CD14-positive monocyte (primary cell): ENCODE data around the gene PIK3R6. TPM values are rescaled to one million over a fixed set of nuclear protein-coding genes. Genes with fewer than 3 reads are reported as not detected.
A peak's percentile ranks its signal among the peaks of the same experiment; 100 is the strongest.

Experiments used
- DNase-seq, 3 donors: peaks; one replicate each; pipeline ENCODE4 v3.0.0-alpha.2; 2011 to 2022
- H2AFZ ChIP-seq: 2 replicates; pipeline ENCODE4 v1.6.0; 2012; ENCODE audit warnings: mild to moderate bottlenecking, low read depth, low read length, inconsistent platforms; ENCODE audit not compliant: insufficient read depth, poor library complexity, severe bottlenecking
- H3K27ac ChIP-seq, 2 donors: 1 replicate in 1 of 2; 2 replicates in 1 of 2; pipeline ENCODE4 v1.5.1; 2012 to 2013; ENCODE audit warnings: low read length in 2 of 2, control low read depth in 1 of 2, inconsistent platforms in 1 of 2, low read depth in 1 of 2, mild to moderate bottlenecking in 1 of 2
- H3K27me3 ChIP-seq, 2 donors: one replicate each; pipeline versions ENCODE4 v1.6.0 to v1.6.1; 2011 to 2013; ENCODE audit warnings: low read length in 2 of 2; ENCODE audit not compliant: control insufficient read depth in 2 of 2, insufficient read depth in 2 of 2
- H3K36me3 ChIP-seq, 2 donors: replicated peaks in 1 of 2; 1 replicate in 1 of 2; 2 replicates in 1 of 2; pipeline versions ENCODE4 v1.5.1 to v1.6.1; 2012 to 2013; ENCODE audit warnings: low read length in 2 of 2, control low read depth in 1 of 2, inconsistent platforms in 1 of 2, mild to moderate bottlenecking in 1 of 2; ENCODE audit not compliant: insufficient read depth in 2 of 2, control insufficient read depth in 1 of 2
- H3K4me1 ChIP-seq, 2 donors: 1 replicate in 1 of 2; 2 replicates in 1 of 2; pipeline versions ENCODE4 v1.5.1 to v1.6.1; 2012 to 2013; ENCODE audit warnings: low read length in 2 of 2, control low read depth in 1 of 2, inconsistent platforms in 1 of 2, mild to moderate bottlenecking in 1 of 2, moderate library complexity in 1 of 2; ENCODE audit not compliant: insufficient read depth in 2 of 2, control insufficient read depth in 1 of 2
- H3K4me2 ChIP-seq: replicated peaks from 2 replicates; pipeline ENCODE3; 2012; ENCODE audit warnings: low read length, moderate library complexity, mild to moderate bottlenecking; ENCODE audit not compliant: poor library complexity, severe bottlenecking; ENCODE audit errors: extremely low read depth
- H3K4me3 ChIP-seq, 3 experiments: fragments of 200-600 bp in 1 of 3; sonication (generic) in 1 of 3; replicated peaks in 1 of 3; 1 replicate in 2 of 3; 2 replicates in 1 of 3; pipeline ENCODE4 v1.5.1; 2011 to 2013; ENCODE audit warnings: low read length in 3 of 3, mild to moderate bottlenecking in 3 of 3, control low read depth in 2 of 3, low read depth in 2 of 3, inconsistent platforms in 1 of 3, moderate library complexity in 1 of 3
- H3K79me2 ChIP-seq: 2 replicates; pipeline ENCODE4 v1.6.0; 2012; ENCODE audit warnings: mild to moderate bottlenecking, control low read depth, inconsistent platforms, low read length, moderate library complexity; ENCODE audit not compliant: insufficient read depth
- H3K9ac ChIP-seq: 2 replicates; pipeline ENCODE4 v1.6.0; 2017; ENCODE audit warnings: low read length, mild to moderate bottlenecking; ENCODE audit not compliant: insufficient read depth, poor library complexity, severe bottlenecking
- H3K9me3 ChIP-seq, 2 donors: replicated peaks in 1 of 2; 1 replicate in 1 of 2; 2 replicates in 1 of 2; pipeline versions ENCODE4 v1.5.1 to v1.6.1; 2012 to 2013; ENCODE audit warnings: low read length in 2 of 2, control low read depth in 1 of 2; ENCODE audit not compliant: control insufficient read depth in 1 of 2, insufficient read depth in 1 of 2
- H4K20me1 ChIP-seq: 2 replicates; pipeline ENCODE4 v1.6.0; 2012; ENCODE audit warnings: mild to moderate bottlenecking, low read length, control low read depth, moderate library complexity; ENCODE audit not compliant: insufficient read depth
- H3K27ac Mint-ChIP-seq, 7 donors: one replicate each; pipeline ENCODE4 v1.8.0; 2020; ENCODE audit warnings: mild to moderate bottlenecking in 7 of 7, mixed read lengths in 7 of 7, moderate library complexity in 6 of 7, inconsistent platforms in 2 of 7
- H3K27me3 Mint-ChIP-seq, 3 donors: one replicate each; pipeline ENCODE4 v1.8.0; 2021 to 2022; ENCODE audit warnings: low read depth in 3 of 3, mild to moderate bottlenecking in 3 of 3, mixed read lengths in 3 of 3, moderate library complexity in 3 of 3, inconsistent platforms in 1 of 3
- H3K36me3 Mint-ChIP-seq, 2 donors: one replicate each; pipeline ENCODE4 v1.8.0; 2020; ENCODE audit warnings: mixed read lengths in 2 of 2, inconsistent platforms in 1 of 2, mild to moderate bottlenecking in 1 of 2
- H3K4me1 Mint-ChIP-seq: one replicate; pipeline ENCODE4 v1.8.0; 2020; ENCODE audit warnings: mild to moderate bottlenecking, mixed read lengths
- H3K4me3 Mint-ChIP-seq, 2 donors: one replicate each; pipeline ENCODE4 v1.8.0; 2020; ENCODE audit warnings: mild to moderate bottlenecking in 2 of 2, mixed read lengths in 2 of 2, moderate library complexity in 1 of 2
- H3K9me3 Mint-ChIP-seq, 7 donors: one replicate each; pipeline ENCODE4 v1.8.0; 2020 to 2022; ENCODE audit warnings: mixed read lengths in 7 of 7, mild to moderate bottlenecking in 6 of 7, moderate library complexity in 6 of 7, inconsistent platforms in 2 of 7
- CTCF ChIP-seq: fragments of 200-600 bp; IDR thresholded peaks from one replicate; pipeline ENCODE4 v1.8.0; 2022; ENCODE audit warnings: antibody characterized with exemption, mild to moderate bottlenecking
- WGBS: methylation state at CpG from one replicate; pipeline ENCODE4 v1.1.5; 2013; ENCODE audit warnings: missing lambda C conversion rate; ENCODE audit not compliant: insufficient coverage; 5-methylcytosine and 5-hydroxymethylcytosine counted together
- intact Hi-C, 2 donors: fragments of 100-400 bp; cut with micrococcal nuclease; formaldehyde crosslinking; loops; one replicate each; pipeline versions ENCODE4 v1.15.0 to v1.15.1; 2023
- polyA plus RNA-seq, 3 donors: library from polyadenylated mRNA; depleted of rRNA in 1 of 3; unstranded in 2 of 3; stranded (reverse) in 1 of 3; fragments of 300-500 nt in 2 of 3; fragments of >200 nt in 1 of 3; fragmentation: Illumina TruSeq in 2 of 3; gene quantifications; 1 replicate in 2 of 3; 2 replicates in 1 of 3; pipeline ENCODE4 v1.2.3, GENCODE V29; 2012 to 2021

PIK3R6 gene
- polyA plus RNA-seq, 3 donors, result 3.6 to 23.3 (median 5.8) TPM

GRCh38 chr17:8803531-8804420 is 63.7 kb downstream of the PIK3R6 start:
- Histone ChIP-seq H3K79me2 (no peaks in the 10 kb centered on the region), H3K9me3 (no peaks in the 10 kb centered on the region), H3K4me3 (no peak overlapping the region), H3K36me3 (peaks cover 28 to 56% of the 10 kb centered on the region in 2 donors), H3K27me3 (no peaks in the 10 kb centered on the region), H3K4me1 (peaks cover 22 to 24% of the 10 kb centered on the region in 2 donors), H2AFZ (no peak overlapping the region), H3K9ac (no peak overlapping the region), H3K4me2 (no peak overlapping the region), H4K20me1 (no peaks in the 10 kb centered on the region), H3K27ac (no peak overlapping the region)
- no peak for DNase-seq
- 97% methylated on average over 10 of the region's 19 CpGs for WGBS
- Mint-ChIP-seq H3K9me3 (peaks cover 0 to 11% (median 4%) of the 10 kb centered on the region in 7 donors), H3K27ac (peak overlapping the region in 3 of 7 donors; percentile 7 to 61 (median 19)), H3K4me1 (peaks cover 24% of the 10 kb centered on the region), H3K4me3 (no peak overlapping the region), H3K27me3 (peaks cover 0 to 4% (median 0%) of the 10 kb centered on the region in 3 donors), H3K36me3 (peaks cover 62 to 67% of the 10 kb centered on the region in 2 donors)
- no peak for TF ChIP-seq CTCF
- intact Hi-C loops, result no loop called here

- Histone ChIP-seq H3K79me2 (no peaks in the 10 kb centered on the region), H3K4me1 (peaks cover 6% of the 10 kb centered on the region in 2 donors), H3K9me3 (no peaks in the 10 kb centered on the region), H3K4me2 (no peak overlapping the region), H3K4me3 (no peak overlapping the region), H2AFZ (no peak overlapping the region), H4K20me1 (no peaks in the 10 kb centered on the region), H3K9ac (no peak overlapping the region), H3K36me3 (peaks cover 38 to 70% of the 10 kb centered on the region in 2 donors), H3K27ac (no peak overlapping the region), H3K27me3 (no peaks in the 10 kb centered on the region)
- Mint-ChIP-seq H3K27ac (peak overlapping the region in 2 of 7 donors; percentile 36 to 40), H3K4me3 (no peak overlapping the region), H3K36me3 (peaks cover 64 to 79% of the 10 kb centered on the region in 2 donors), H3K9me3 (peaks cover 0 to 2% (median 0%) of the 10 kb centered on the region in 7 donors), H3K4me1 (peaks cover 6% of the 10 kb centered on the region), H3K27me3 (peaks cover 0 to 1% (median 0%) of the 10 kb centered on the region in 3 donors)
- WGBS, result 99% methylated on average over 5 of the region's 6 CpGs
- DNase-seq, result no peak
- intact Hi-C loops, result no loop called here
- no peak for TF ChIP-seq CTCF
These were observed 66.2 kb downstream of the PIK3R6 start for GRCh38 chr17:8801135-8801840.
